ENCODE measurements around the gene SESN2. TPM values are rescaled to one million over a fixed set of nuclear protein-coding genes. Genes with fewer than 3 reads are reported as not detected.

Gene SESN2
- total RNA-seq, 1 experiment from 2014 or later: 12.2 TPM

- ChIA-PET CTCF (no interaction called here), POLR2A (ENCODE audit: unreplicated experiment) (no interaction called here)
- H3K9me3 ChIP-seq (ENCODE audit: insufficient read depth, low read depth): no peaks in the 10 kb centered on the region
- no peaks in the 10 kb centered on the region for H3K27me3 ChIP-seq (ENCODE audit: insufficient read depth, low read depth)
- 0 out of 2 replicates have a peak, but pooled peaks cover 4% of the 10 kb centered on the region for H3K36me3 ChIP-seq (ENCODE audit: low read depth)
- H3K27ac ChIP-seq: no peak overlapping the region
- peak overlapping the region; percentile 87; the same call in 1 of the 2 replicates for H2AFZ ChIP-seq
- no peak for TF ChIP-seq EZH2 (IDR thresholded peaks at IDR 0.05; ENCODE audit: low read depth)
- no peak for TF ChIP-seq CTCF (conservative IDR thresholded peaks at IDR 0.05)
- peaks cover 9% of the 10 kb centered on the region; the same call in 1 of the 2 replicates for H3K4me1 ChIP-seq (replicated peaks; ENCODE audit: insufficient read depth)
- intact Hi-C loops (cut with micrococcal nuclease; ENCODE audit: unreplicated experiment): no loop called here
- H3K79me2 ChIP-seq (ENCODE audit: low read depth): peaks cover 47% of the 10 kb centered on the region
- peak overlapping the region; percentile 98; the same call in 1 of the 2 replicates for H3K4me3 ChIP-seq
- no peaks in the 10 kb centered on the region; the same call in 1 of the 2 replicates for H4K20me1 ChIP-seq (ENCODE audit: insufficient read depth)
- H3K4me2 ChIP-seq: peak overlapping the region; percentile 84
- H3K9me2 ChIP-seq (ENCODE audit: insufficient read depth): no peaks in the 10 kb centered on the region
- no peak for DNase-seq
- no TSS peak for BruUV-seq (replicated peaks)
- H3F3A ChIP-seq (ENCODE audit: insufficient read depth, low read depth): no peaks in the 10 kb centered on the region
Observed at GRCh38 chr1:28233264-28233606, 26.1 kb upstream of the SESN2 start.

GRCh38 chr1:28235755-28236655 is 23.3 kb upstream of the SESN2 start, which contains the start of gene ATP5IF1:
Gene ATP5IF1, plus strand, starts transcription at chr1:28236124. Its CDS starts 60 bp downstream, at chr1:28236184.
- no TSS peak for BruUV-seq (replicated peaks)
- TF ChIP-seq EZH2 (IDR thresholded peaks at IDR 0.05; ENCODE audit: low read depth): no peak
- TF ChIP-seq CTCF (conservative IDR thresholded peaks at IDR 0.05): no peak
- peak within 1 kb of the TSS; percentile 97 for H2AFZ ChIP-seq
- peak; percentile 93 to 94 for DNase-seq
- H4K20me1 ChIP-seq (ENCODE audit: insufficient read depth): no peaks in the 10 kb centered on the region
- no peak within 1 kb of the TSS for H3K27ac ChIP-seq
- H3K4me3 ChIP-seq: peak within 1 kb of the TSS; percentile 88
- no peaks in the 10 kb centered on the region for H3K36me3 ChIP-seq (ENCODE audit: low read depth)
- H3K4me1 ChIP-seq (replicated peaks; ENCODE audit: insufficient read depth): peaks cover 9% of the 10 kb centered on the region; the same call in 1 of the 2 replicates
- H3K79me2 ChIP-seq (ENCODE audit: low read depth): peaks cover 36% of the 10 kb centered on the region
- ChIA-PET CTCF (interaction anchor here (0.6 kb wide), 2 partner anchors 10 to 424 kb away, joined by 3 to 8 read pairs; no protein-coding TSS in a partner anchor), POLR2A (ENCODE audit: unreplicated experiment) (interaction anchor here (0.5 to 0.8 kb wide), 11 partner anchors 10 to 399 kb away, joined by 3 to 31 read pairs (median 6); no protein-coding TSS in a partner anchor)
- no peaks in the 10 kb centered on the region for H3K9me2 ChIP-seq (ENCODE audit: insufficient read depth)
- no peaks in the 10 kb centered on the region for H3K27me3 ChIP-seq (ENCODE audit: insufficient read depth, low read depth)
- intact Hi-C loops (cut with micrococcal nuclease; ENCODE audit: unreplicated experiment): no loop called here
- no peaks in the 10 kb centered on the region for H3K9me3 ChIP-seq (ENCODE audit: insufficient read depth, low read depth)
- peak within 1 kb of the TSS; percentile 82 for H3K4me2 ChIP-seq
- H3F3A ChIP-seq (ENCODE audit: insufficient read depth, low read depth): no peaks in the 10 kb centered on the region

GRCh38 chr1:28236656-28237322 is 22.5 kb upstream of the SESN2 start:
- TF ChIP-seq EZH2 (IDR thresholded peaks at IDR 0.05; ENCODE audit: low read depth) (no peak), CTCF (conservative IDR thresholded peaks at IDR 0.05) (no peak)
- Histone ChIP-seq H3K4me1 (replicated peaks; ENCODE audit: insufficient read depth) (peaks cover 9% of the 10 kb centered on the region; the same call in 1 of the 2 replicates), H3K4me2 (peak overlapping the region; percentile 82), H3K9me3 (ENCODE audit: insufficient read depth, low read depth) (no peaks in the 10 kb centered on the region), H3K27me3 (ENCODE audit: insufficient read depth, low read depth) (no peaks in the 10 kb centered on the region), H3K9me2 (ENCODE audit: insufficient read depth) (no peaks in the 10 kb centered on the region), H3K4me3 (peak overlapping the region; percentile 88), H3F3A (ENCODE audit: insufficient read depth, low read depth) (no peaks in the 10 kb centered on the region), H2AFZ (peak overlapping the region; percentile 97), H3K79me2 (ENCODE audit: low read depth) (peaks cover 28% of the 10 kb centered on the region), H4K20me1 (ENCODE audit: insufficient read depth) (no peaks in the 10 kb centered on the region), H3K27ac (no peak overlapping the region), H3K36me3 (ENCODE audit: low read depth) (no peaks in the 10 kb centered on the region)
- no peak for DNase-seq
- ChIA-PET POLR2A (ENCODE audit: unreplicated experiment) (interaction anchor here (0.6 kb wide), 1 partner anchor 398 kb away, joined by 27 read pairs; no protein-coding TSS in a partner anchor), CTCF (no interaction called here)
- BruUV-seq (replicated peaks): TSS peak; percentile 54
- intact Hi-C loops (cut with micrococcal nuclease; ENCODE audit: unreplicated experiment): no loop called here
